GM12873 (cell line): ENCODE data around the gene SYT12.

Source experiments
- TF ChIP-seq, protein P1 (sequence below): IDR thresholded peaks from 2 replicates; pipeline ENCODE4 v1.5.1; 2012; ENCODE audit warnings: low read depth, mild to moderate bottlenecking, moderate library complexity, low read length, control low read depth; ENCODE audit not compliant: insufficient read depth; ENCODE audit errors: missing control alignments

Gene SYT12

DNA sequence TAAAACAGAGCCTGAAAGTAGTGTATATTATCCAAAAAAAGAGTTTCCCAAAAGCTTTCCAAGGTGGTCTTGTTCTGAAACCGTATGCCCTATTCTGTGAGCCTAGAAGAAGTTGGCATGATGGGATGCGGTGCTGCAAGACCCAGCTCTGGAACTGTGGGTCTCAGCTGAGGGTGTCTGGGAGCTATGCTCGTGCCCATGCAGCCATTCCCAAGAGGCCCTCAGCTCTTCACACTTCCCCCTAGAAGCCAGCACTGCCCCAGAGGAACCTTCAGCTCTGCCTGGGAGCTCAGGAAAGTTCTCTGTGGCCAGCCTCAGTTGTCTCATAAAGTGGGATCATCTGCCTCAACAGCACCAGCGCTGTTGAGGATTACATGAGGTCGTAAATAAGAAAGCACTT lies 6.4 kb upstream of the SYT12 start:
- TF ChIP-seq, protein P1, sequence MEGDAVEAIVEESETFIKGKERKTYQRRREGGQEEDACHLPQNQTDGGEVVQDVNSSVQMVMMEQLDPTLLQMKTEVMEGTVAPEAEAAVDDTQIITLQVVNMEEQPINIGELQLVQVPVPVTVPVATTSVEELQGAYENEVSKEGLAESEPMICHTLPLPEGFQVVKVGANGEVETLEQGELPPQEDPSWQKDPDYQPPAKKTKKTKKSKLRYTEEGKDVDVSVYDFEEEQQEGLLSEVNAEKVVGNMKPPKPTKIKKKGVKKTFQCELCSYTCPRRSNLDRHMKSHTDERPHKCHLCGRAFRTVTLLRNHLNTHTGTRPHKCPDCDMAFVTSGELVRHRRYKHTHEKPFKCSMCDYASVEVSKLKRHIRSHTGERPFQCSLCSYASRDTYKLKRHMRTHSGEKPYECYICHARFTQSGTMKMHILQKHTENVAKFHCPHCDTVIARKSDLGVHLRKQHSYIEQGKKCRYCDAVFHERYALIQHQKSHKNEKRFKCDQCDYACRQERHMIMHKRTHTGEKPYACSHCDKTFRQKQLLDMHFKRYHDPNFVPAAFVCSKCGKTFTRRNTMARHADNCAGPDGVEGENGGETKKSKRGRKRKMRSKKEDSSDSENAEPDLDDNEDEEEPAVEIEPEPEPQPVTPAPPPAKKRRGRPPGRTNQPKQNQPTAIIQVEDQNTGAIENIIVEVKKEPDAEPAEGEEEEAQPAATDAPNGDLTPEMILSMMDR, result no peak

DNA sequence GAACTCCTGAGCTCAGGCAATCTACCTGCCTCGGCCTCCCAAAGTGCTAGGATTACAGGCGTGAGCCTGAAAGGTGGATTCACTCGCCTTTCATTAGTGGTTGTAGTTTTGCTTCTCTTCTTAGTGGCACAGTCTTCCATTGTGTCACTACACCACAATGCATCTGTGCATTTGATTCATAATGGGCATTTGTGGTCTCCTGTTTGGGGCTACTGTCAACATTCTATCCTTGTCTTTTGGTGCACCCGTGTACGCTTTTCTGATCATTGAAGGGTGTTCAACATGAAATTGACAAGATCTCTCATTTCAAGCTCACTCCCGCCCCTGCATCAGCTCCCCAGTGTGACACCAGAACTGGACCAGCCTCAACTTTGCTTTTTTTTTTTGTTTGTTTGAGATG lies 2.0 kb upstream of the SYT12 start:
- TF ChIP-seq, protein P1, result no peak

DNA sequence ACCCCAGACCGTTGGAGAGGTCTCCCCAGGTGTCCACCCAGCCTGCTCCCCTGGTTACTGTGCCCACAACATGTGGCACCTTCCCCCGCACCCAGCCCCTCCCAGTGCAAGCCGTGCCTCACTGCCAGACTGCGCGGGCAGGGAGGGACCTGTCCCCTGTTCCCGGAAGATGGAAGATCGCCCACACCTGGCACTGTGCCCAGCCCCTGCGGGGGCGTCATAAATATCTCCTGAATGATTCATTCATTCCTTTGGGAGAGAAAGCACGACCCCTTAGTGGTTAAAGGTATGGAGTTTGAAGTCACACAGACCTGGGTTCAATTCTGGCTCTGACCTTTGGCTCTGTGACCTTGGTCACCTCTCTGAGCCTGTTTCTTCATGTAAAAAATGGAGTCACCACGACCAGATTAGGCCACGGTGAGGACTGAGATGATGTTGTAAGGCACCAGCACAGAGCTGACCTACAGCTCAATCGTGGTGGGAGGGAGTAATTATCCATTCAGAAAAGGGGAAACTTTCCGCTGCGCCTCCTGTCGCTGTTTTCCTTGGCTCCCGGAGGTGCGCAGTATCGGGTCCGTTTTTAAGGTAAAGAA lies 497 bp upstream of the SYT12 start:
- TF ChIP-seq, protein P1, result no peak

DNA sequence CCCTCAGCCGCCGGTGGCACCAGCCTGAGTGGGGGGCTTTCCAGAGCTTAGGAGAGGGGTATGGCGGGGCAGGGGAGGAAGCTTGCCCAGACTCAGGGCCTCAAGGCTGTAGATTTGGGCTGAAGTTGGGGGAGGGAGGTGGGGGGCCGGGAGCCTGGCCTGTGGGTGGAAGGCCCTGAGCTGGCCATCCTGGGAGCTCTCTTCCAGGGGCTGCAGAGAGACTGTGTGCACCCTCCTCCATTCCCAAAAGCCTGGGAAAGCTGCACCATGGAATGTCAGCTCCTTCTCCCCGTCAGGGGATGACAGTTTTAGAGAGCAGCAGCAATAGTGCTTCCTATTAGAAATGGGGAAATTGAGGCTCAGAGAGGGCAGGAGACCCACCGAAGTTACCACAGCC lies 1.0 kb downstream of the SYT12 start:
- TF ChIP-seq, protein P1, result no peak

DNA sequence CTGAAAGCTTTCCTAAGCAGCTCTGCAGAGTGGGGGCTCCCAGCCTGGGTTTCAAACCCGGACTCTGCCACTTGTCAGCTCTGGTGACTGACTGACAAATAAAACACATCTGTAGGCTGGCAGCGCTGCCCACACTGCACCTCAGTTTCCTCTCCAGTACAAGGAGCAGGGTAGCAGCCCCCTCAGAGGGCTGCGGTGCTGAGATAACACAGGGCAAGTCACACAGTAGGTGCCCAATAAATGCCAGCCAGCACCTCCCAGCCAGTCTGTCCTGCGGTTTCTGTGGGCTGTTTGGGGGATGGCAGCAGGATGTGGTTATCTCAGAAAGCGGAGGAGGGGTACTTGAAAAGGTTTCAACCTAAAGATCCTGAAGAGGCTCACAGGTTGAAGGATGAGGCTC lies 1.5 kb downstream of the SYT12 start:
- TF ChIP-seq, protein P1, result no peak

DNA sequence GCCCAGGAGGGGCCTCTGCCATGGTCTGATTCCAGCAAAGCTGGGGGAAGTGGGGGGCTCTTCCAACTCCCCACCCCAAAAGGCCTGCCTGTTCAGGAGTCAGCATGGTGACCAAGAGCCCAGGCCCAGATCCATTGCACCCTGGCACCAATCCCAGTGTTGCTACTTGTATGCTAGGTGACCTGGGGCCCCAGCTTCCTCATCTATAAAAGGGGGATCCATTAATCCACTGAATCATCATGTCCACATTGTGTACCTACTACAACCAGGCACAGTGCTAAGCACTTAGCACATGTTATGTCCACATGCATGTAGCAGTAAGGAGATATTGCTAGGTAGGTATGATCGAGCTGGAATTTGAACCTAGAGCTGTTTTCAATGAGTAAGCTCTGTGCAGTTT lies 2.0 kb downstream of the SYT12 start:
- TF ChIP-seq, protein P1, result no peak

DNA sequence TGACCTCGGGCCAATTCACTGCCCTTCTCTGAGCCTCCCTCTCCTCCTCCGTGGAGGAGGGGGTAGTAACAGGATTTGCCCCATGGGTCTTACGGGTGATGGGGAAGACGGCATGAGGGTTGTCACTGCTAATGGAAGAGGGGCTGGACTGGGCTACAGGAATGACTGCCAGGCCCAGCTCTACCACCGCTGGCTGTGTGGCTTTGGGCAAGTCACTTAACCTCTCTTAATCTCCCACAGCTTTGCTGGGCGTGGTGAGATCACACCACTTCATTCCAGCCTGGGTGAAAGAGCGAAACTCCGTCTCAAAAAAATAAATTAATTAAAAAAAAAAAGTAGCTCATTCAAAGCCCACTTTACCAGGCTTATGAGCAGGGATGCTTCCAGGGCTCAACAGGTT lies 2.8 kb downstream of the SYT12 start:
- TF ChIP-seq, protein P1, result no peak
